HEK293 (cell line): ENCODE results near the gene APEX1.

Source experiments
- BCL11A ChIP-seq: fragments of 450-650 bp; formaldehyde crosslinking; IDR thresholded peaks from 2 replicates; pipeline ENCODE4 v1.5.1; 2016; ENCODE audit warnings: low read depth, missing biosample characterization, missing genetic modification characterization
- GLI2 ChIP-seq: fragments of 450-650 bp; formaldehyde crosslinking; IDR thresholded peaks from 2 replicates; pipeline ENCODE4; 2017; ENCODE audit warnings: missing biosample characterization, missing genetic modification characterization, low read depth, borderline replicate concordance
- KLF1 ChIP-seq: fragments of 450-650 bp; formaldehyde crosslinking; IDR thresholded peaks from 2 replicates; pipeline ENCODE4 v1.5.1; 2016; ENCODE audit warnings: missing biosample characterization, missing genetic modification characterization
- KLF10 ChIP-seq: fragments of 450-650 bp; IDR thresholded peaks from 2 replicates; pipeline ENCODE4 v1.5.1; 2018; ENCODE audit warnings: missing biosample characterization, mild to moderate bottlenecking, missing genetic modification characterization
- KLF16 ChIP-seq: fragments of 450-650 bp; formaldehyde crosslinking; IDR thresholded peaks from 2 replicates; pipeline ENCODE4 v1.5.1; 2017; ENCODE audit warnings: missing biosample characterization, missing genetic modification characterization
- PBX3 ChIP-seq: sonication (generic); formaldehyde crosslinking; IDR thresholded peaks from 2 replicates; pipeline ENCODE4 v1.8.1; 2022; ENCODE audit warnings: mild to moderate bottlenecking, moderate library complexity, missing genetic modification reagents
- ZBTB21 ChIP-seq: fragments of 450-650 bp; formaldehyde crosslinking; IDR thresholded peaks from 2 replicates; pipeline ENCODE4 v1.5.1; 2017; ENCODE audit warnings: missing biosample characterization, missing genetic modification characterization
- ZBTB26 ChIP-seq: fragments of 450-650 bp; formaldehyde crosslinking; optimal IDR thresholded peaks from 2 replicates; pipeline ENCODE3; 2016; ENCODE audit warnings: missing biosample characterization, mild to moderate bottlenecking, missing genetic modification characterization
- ZEB2 ChIP-seq: fragments of 450-650 bp; formaldehyde crosslinking; IDR thresholded peaks from 2 replicates; pipeline ENCODE4 v1.5.1; 2016; ENCODE audit warnings: missing biosample characterization, missing genetic modification characterization
- ZNF114 ChIP-seq: fragments of 450-650 bp; formaldehyde crosslinking; IDR thresholded peaks from 2 replicates; pipeline ENCODE4 v1.5.0; 2017; ENCODE audit warnings: missing biosample characterization, missing genetic modification characterization
- ZNF138 ChIP-seq: fragments of 450-650 bp; formaldehyde crosslinking; IDR thresholded peaks from 2 replicates; pipeline ENCODE4 v1.5.1; 2016; ENCODE audit warnings: missing biosample characterization, missing genetic modification characterization, borderline replicate concordance
- ZNF146 ChIP-seq: fragments of 450-650 bp; formaldehyde crosslinking; IDR thresholded peaks from 2 replicates; pipeline ENCODE4 v1.5.1; 2016; ENCODE audit warnings: missing biosample characterization, missing genetic modification characterization
- ZNF157 ChIP-seq: fragments of 450-650 bp; formaldehyde crosslinking; IDR thresholded peaks from 2 replicates; pipeline ENCODE4 v1.5.1; 2016; ENCODE audit warnings: missing biosample characterization, missing genetic modification characterization
- ZNF184 ChIP-seq: fragments of 450-650 bp; IDR thresholded peaks from 2 replicates; pipeline ENCODE4 v1.5.1; 2018; ENCODE audit warnings: missing biosample characterization, mild to moderate bottlenecking, missing genetic modification characterization
- ZNF214 ChIP-seq: fragments of 450-650 bp; formaldehyde crosslinking; IDR thresholded peaks from 2 replicates; pipeline ENCODE4 v1.5.1; 2017; ENCODE audit warnings: missing biosample characterization, mild to moderate bottlenecking, missing genetic modification characterization, borderline replicate concordance
- ZNF223 ChIP-seq: fragments of 450-650 bp; formaldehyde crosslinking; IDR thresholded peaks from 2 replicates; pipeline ENCODE4 v1.5.1; 2016; ENCODE audit warnings: missing biosample characterization, missing genetic modification characterization
- ZNF302 ChIP-seq: fragments of 450-650 bp; formaldehyde crosslinking; IDR thresholded peaks from 2 replicates; pipeline ENCODE4 v1.5.1; 2016; ENCODE audit warnings: missing biosample characterization, missing genetic modification characterization, low read depth
- ZNF366 ChIP-seq: fragments of 450-650 bp; formaldehyde crosslinking; conservative IDR thresholded peaks from 2 replicates; pipeline ENCODE4 v1.5.1; 2016; ENCODE audit warnings: missing biosample characterization, missing genetic modification characterization
- ZNF416 ChIP-seq: fragments of 450-650 bp; formaldehyde crosslinking; IDR thresholded peaks from 2 replicates; pipeline ENCODE4 v1.5.1; 2016; ENCODE audit warnings: missing biosample characterization, missing genetic modification characterization
- ZNF521 ChIP-seq: fragments of 450-650 bp; formaldehyde crosslinking; IDR thresholded peaks from 2 replicates; pipeline ENCODE4 v1.5.1; 2017; ENCODE audit warnings: missing biosample characterization, mild to moderate bottlenecking, missing genetic modification characterization
- ZNF585B ChIP-seq: fragments of 450-650 bp; formaldehyde crosslinking; IDR thresholded peaks from 2 replicates; pipeline ENCODE4 v1.5.1; 2016; ENCODE audit warnings: missing biosample characterization, missing genetic modification characterization
- ZNF621 ChIP-seq: fragments of 450-650 bp; formaldehyde crosslinking; IDR thresholded peaks from 2 replicates; pipeline ENCODE4 v1.5.1; 2017; ENCODE audit warnings: missing biosample characterization, missing genetic modification characterization
- ZNF623 ChIP-seq: fragments of 450-650 bp; formaldehyde crosslinking; IDR thresholded peaks from 2 replicates; pipeline ENCODE4 v1.5.1; 2016; ENCODE audit warnings: missing biosample characterization, missing genetic modification characterization
- ZNF664 ChIP-seq: fragments of 450-650 bp; formaldehyde crosslinking; IDR thresholded peaks from 2 replicates; pipeline ENCODE4 v1.5.1; 2016; ENCODE audit warnings: missing biosample characterization, missing genetic modification characterization
- ZNF701 ChIP-seq: fragments of 450-650 bp; formaldehyde crosslinking; IDR thresholded peaks from 2 replicates; pipeline ENCODE4 v1.5.1; 2016; ENCODE audit warnings: missing biosample characterization, missing genetic modification characterization
- ZSCAN23 ChIP-seq: fragments of 450-650 bp; formaldehyde crosslinking; IDR thresholded peaks from 2 replicates; pipeline ENCODE4 v1.5.1; 2016; ENCODE audit warnings: missing biosample characterization, missing genetic modification characterization
- ZXDB ChIP-seq: fragments of 450-650 bp; formaldehyde crosslinking; IDR thresholded peaks from 2 replicates; pipeline ENCODE4 v1.5.1; 2016; ENCODE audit warnings: missing biosample characterization, missing genetic modification characterization
- TF ChIP-seq, protein P1 (sequence below): fragments of 450-650 bp; formaldehyde crosslinking; IDR thresholded peaks from 2 replicates; pipeline ENCODE4 v1.5.1; 2017; ENCODE audit warnings: missing biosample characterization, missing genetic modification characterization
- TF ChIP-seq, protein P2 (sequence below): fragments of 450-650 bp; formaldehyde crosslinking; IDR thresholded peaks from 2 replicates; pipeline ENCODE4 v1.5.1; 2016; ENCODE audit warnings: missing biosample characterization, missing genetic modification characterization
- TF ChIP-seq, protein P3 (sequence below): fragments of 450-650 bp; formaldehyde crosslinking; IDR thresholded peaks from 2 replicates; pipeline ENCODE4; 2016; ENCODE audit warnings: missing biosample characterization, missing genetic modification characterization
- TF ChIP-seq, protein P4 (sequence below): IDR thresholded peaks from 2 replicates; pipeline ENCODE4 v1.6.1; 2011; ENCODE audit warnings: mild to moderate bottlenecking, low read depth, low read length, borderline replicate concordance

APEX1 gene

DNA sequence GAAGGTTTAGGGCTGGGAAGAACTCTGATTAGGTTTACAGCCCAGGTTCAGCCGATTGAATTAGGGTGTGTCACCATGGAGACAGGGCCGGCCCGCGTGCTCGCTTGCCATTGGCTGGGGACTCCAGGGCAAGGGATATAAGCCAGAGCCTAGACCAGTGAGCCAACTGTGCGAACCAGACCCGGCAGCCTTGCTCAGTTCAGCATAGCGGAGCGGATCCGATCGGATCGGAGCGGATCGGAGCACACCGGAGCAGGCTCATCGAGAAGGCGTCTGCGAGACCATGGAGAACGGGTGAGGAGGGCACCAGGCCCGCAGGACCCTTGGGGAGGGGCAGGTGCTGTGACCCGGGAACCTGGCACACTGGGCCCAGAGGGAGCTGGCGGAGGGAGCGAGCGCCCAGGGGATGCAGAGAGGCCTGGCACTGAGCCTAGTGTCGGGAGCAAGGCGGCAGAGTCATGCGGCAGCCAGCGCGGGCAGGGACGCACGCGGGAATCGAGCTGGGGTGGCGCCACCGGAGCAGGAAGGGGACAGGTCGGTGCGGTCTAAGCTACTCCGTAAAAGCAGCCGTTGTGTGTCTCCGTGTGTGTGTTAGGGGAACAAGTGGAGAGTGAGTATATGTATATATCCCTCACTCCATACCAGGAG, 14.3 kb downstream of the APEX1 start, which contains the start of gene PNP (continued):
- TF ChIP-seq ZNF416 (tag by site-specific recombination) = no peak
- TF ChIP-seq ZNF521 (tag by site-specific recombination) = no peak
- TF ChIP-seq ZNF146 (tag by site-specific recombination) = peak; percentile 51; the same call in 1 of the 2 replicates
- TF ChIP-seq ZNF157 (tag by site-specific recombination) = no peak
- peak; percentile 36; the same call in 1 of the 2 replicates for TF ChIP-seq KLF1 (tag by site-specific recombination)
- TF ChIP-seq ZSCAN23 (tag by site-specific recombination) = peak; percentile 74; the same call in 1 of the 2 replicates
- TF ChIP-seq, protein P1, sequence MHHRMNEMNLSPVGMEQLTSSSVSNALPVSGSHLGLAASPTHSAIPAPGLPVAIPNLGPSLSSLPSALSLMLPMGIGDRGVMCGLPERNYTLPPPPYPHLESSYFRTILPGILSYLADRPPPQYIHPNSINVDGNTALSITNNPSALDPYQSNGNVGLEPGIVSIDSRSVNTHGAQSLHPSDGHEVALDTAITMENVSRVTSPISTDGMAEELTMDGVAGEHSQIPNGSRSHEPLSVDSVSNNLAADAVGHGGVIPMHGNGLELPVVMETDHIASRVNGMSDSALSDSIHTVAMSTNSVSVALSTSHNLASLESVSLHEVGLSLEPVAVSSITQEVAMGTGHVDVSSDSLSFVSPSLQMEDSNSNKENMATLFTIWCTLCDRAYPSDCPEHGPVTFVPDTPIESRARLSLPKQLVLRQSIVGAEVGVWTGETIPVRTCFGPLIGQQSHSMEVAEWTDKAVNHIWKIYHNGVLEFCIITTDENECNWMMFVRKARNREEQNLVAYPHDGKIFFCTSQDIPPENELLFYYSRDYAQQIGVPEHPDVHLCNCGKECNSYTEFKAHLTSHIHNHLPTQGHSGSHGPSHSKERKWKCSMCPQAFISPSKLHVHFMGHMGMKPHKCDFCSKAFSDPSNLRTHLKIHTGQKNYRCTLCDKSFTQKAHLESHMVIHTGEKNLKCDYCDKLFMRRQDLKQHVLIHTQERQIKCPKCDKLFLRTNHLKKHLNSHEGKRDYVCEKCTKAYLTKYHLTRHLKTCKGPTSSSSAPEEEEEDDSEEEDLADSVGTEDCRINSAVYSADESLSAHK (tag by site-specific recombination) = no peak
- TF ChIP-seq ZBTB26 (tag by site-specific recombination) = peak; percentile 75
- no peak for TF ChIP-seq ZNF138 (tag by site-specific recombination)
- no peak for TF ChIP-seq ZNF585B (tag by site-specific recombination)
- TF ChIP-seq KLF10 = peak; percentile 63; the same call in 1 of the 2 replicates
- no peak for TF ChIP-seq ZNF621 (tag by site-specific recombination)
- peak; percentile 92 for TF ChIP-seq ZXDB (tag by site-specific recombination)
- TF ChIP-seq ZNF366 (tag by site-specific recombination) = no peak; the same call in 1 of the 2 replicates
- TF ChIP-seq KLF16 (tag by site-specific recombination) = peak; percentile 83; the same call in 1 of the 2 replicates
- TF ChIP-seq ZBTB21 (tag by site-specific recombination) = no peak
- peak; percentile 6; the same call in 1 of the 2 replicates for TF ChIP-seq ZNF623 (tag by site-specific recombination)
- TF ChIP-seq, protein P2, sequence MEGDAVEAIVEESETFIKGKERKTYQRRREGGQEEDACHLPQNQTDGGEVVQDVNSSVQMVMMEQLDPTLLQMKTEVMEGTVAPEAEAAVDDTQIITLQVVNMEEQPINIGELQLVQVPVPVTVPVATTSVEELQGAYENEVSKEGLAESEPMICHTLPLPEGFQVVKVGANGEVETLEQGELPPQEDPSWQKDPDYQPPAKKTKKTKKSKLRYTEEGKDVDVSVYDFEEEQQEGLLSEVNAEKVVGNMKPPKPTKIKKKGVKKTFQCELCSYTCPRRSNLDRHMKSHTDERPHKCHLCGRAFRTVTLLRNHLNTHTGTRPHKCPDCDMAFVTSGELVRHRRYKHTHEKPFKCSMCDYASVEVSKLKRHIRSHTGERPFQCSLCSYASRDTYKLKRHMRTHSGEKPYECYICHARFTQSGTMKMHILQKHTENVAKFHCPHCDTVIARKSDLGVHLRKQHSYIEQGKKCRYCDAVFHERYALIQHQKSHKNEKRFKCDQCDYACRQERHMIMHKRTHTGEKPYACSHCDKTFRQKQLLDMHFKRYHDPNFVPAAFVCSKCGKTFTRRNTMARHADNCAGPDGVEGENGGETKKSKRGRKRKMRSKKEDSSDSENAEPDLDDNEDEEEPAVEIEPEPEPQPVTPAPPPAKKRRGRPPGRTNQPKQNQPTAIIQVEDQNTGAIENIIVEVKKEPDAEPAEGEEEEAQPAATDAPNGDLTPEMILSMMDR (tag by site-specific recombination) = peak; percentile 56
- no peak for TF ChIP-seq GLI2 (tag by site-specific recombination)
- TF ChIP-seq ZEB2 (tag by site-specific recombination) = peak; percentile 79
- TF ChIP-seq ZNF701 (tag by site-specific recombination) = no peak
- TF ChIP-seq PBX3 (CRISPR knock-in tag) = 0 out of 2 replicates have a peak, but pooled peaks have one; percentile 72
- TF ChIP-seq ZNF184 = no peak
- TF ChIP-seq ZNF302 (tag by site-specific recombination) = no peak
- TF ChIP-seq ZNF664 = no peak
- no peak for TF ChIP-seq ZNF223
- TF ChIP-seq BCL11A (tag by site-specific recombination) = no peak
- no peak for TF ChIP-seq ZNF114 (tag by site-specific recombination)
- TF ChIP-seq, protein P3, sequence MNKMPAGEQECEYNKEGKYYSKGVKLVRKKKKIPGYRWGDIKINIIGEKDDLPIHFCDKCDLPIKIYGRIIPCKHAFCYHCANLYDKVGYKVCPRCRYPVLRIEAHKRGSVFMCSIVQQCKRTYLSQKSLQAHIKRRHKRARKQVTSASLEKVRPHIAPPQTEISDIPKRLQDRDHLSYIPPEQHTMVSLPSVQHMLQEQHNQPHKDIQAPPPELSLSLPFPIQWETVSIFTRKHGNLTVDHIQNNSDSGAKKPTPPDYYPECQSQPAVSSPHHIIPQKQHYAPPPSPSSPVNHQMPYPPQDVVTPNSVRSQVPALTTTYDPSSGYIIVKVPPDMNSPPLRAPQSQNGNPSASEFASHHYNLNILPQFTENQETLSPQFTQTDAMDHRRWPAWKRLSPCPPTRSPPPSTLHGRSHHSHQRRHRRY (tag by site-specific recombination) = no peak
- TF ChIP-seq, protein P4, sequence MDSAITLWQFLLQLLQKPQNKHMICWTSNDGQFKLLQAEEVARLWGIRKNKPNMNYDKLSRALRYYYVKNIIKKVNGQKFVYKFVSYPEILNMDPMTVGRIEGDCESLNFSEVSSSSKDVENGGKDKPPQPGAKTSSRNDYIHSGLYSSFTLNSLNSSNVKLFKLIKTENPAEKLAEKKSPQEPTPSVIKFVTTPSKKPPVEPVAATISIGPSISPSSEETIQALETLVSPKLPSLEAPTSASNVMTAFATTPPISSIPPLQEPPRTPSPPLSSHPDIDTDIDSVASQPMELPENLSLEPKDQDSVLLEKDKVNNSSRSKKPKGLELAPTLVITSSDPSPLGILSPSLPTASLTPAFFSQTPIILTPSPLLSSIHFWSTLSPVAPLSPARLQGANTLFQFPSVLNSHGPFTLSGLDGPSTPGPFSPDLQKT = no peak
- TF ChIP-seq ZNF214 (tag by site-specific recombination) = no peak
